Peyer's patch (tissue), 4 donors: Measurements from ENCODE around the gene BAG5.
"Not testable (repeated sequence)": the region's sequence is repeated elsewhere in the genome, so short reads cannot be mapped to it uniquely, and the experiment has no call there.

ENCODE experiments used
- CTCF ChIP-seq, 6 experiments: fragments of 450-650 bp in 4 of 6; fragments of 200-600 bp in 2 of 6; sonication (generic) in 1 of 6; IDR thresholded peaks; one replicate each; pipeline ENCODE4 v1.5.1; 2017 to 2019; ENCODE audit warnings: antibody characterized with exemption in 6 of 6, mild to moderate bottlenecking in 3 of 6, moderate library complexity in 1 of 6
- POLR2A ChIP-seq, 2 donors: fragments of 450-650 bp; IDR thresholded peaks; one replicate each; pipeline ENCODE4 v1.5.1; 2017; ENCODE audit warnings: antibody characterized with exemption in 2 of 2, mild to moderate bottlenecking in 2 of 2, moderate library complexity in 2 of 2

- TF ChIP-seq CTCF, POLR2A (IDR thresholded peaks at IDR 0.05): not testable (repeated sequence)
These were observed 36.8 kb downstream of the BAG5 start for GRCh38 chr14:103525430-103526246.
